Gastrocnemius medialis (tissue), 4 donors: ENCODE results near the gene PXDN. TPM values are rescaled to one million over a fixed set of nuclear protein-coding genes. Genes with fewer than 3 reads are reported as not detected.
"Not testable (repeated sequence)": the region's sequence is repeated elsewhere in the genome, so short reads cannot be mapped to it uniquely, and the experiment has no call there.

Experiments used
- ATAC-seq, 2 donors: fragments of 150-250 bp; one replicate each; pipeline ENCODE4 v1.9.1; 2016
- DNase-seq, 2 donors: peaks; one replicate each; pipeline ENCODE4 v3.0.0-alpha.2; 2019
- H3K27ac ChIP-seq, 4 donors: fragments of 200-600 bp; sonication (generic); 1 replicate in 1 of 4; 2 replicates in 3 of 4; pipeline ENCODE4 v1.5.1; 2016 to 2018; ENCODE audit warnings: mild to moderate bottlenecking in 2 of 4, moderate library complexity in 1 of 4
- H3K27me3 ChIP-seq, 3 donors: fragments of 200-600 bp; sonication (generic) in 2 of 3; 1 replicate in 1 of 3; 2 replicates in 2 of 3; pipeline versions ENCODE4 v1.5.1 to v1.6.0; 2016 to 2019; ENCODE audit warnings: mild to moderate bottlenecking in 1 of 3, moderate library complexity in 1 of 3
- H3K36me3 ChIP-seq, 2 donors: fragments of 200-600 bp; sonication (generic) in 1 of 2; one replicate each; pipeline ENCODE4 v1.5.1; 2017 to 2018
- H3K4me1 ChIP-seq, 2 donors: fragments of 200-600 bp; sonication (generic) in 1 of 2; one replicate each; pipeline ENCODE4 v1.5.1; 2016 to 2017; ENCODE audit warnings: mild to moderate bottlenecking in 2 of 2
- H3K4me3 ChIP-seq, 4 donors: fragments of 200-600 bp; sonication (generic) in 3 of 4; 1 replicate in 1 of 4; 2 replicates in 3 of 4; pipeline ENCODE4 v1.5.1; 2016 to 2019; ENCODE audit warnings: mild to moderate bottlenecking in 2 of 4
- H3K9me3 ChIP-seq, 3 donors: fragments of 200-600 bp; sonication (generic) in 2 of 3; 1 replicate in 1 of 3; 2 replicates in 2 of 3; pipeline ENCODE4 v1.5.1; 2016 to 2019
- POLR2A ChIP-seq, 2 donors: fragments of 450-650 bp; IDR thresholded peaks; one replicate each; pipeline ENCODE4 v1.6.1; 2017; ENCODE audit warnings: antibody characterized with exemption in 2 of 2, mild to moderate bottlenecking in 2 of 2, moderate library complexity in 2 of 2
- in situ Hi-C, 4 donors: fragments of 200-750 bp; cut with MboI; loops; one replicate each; pipeline versions ENCODE4 v1.15.0 to v1.8.0; 2017; ENCODE audit warnings: low sequenced_read_pairs in 4 of 4
- intact Hi-C: fragments of 100-400 bp; cut with DNase I; formaldehyde crosslinking; loops from one replicate; pipeline ENCODE4 v1.15.1; 2023; ENCODE audit warnings: low total_unique reads
- total RNA-seq, 4 donors: library from RNA; depleted of rRNA; stranded (reverse); fragments of >200 nt; gene quantifications; one replicate each; pipeline versions ENCODE4 v1.1.0 to v1.2.3, GENCODE V29; 2016
- TF ChIP-seq, protein P1 (sequence below), 5 experiments: fragments of 450-650 bp in 3 of 5; fragments of 200-600 bp in 2 of 5; sonication (generic) in 2 of 5; IDR thresholded peaks in 4 of 5; conservative IDR thresholded peaks in 1 of 5; 1 replicate in 4 of 5; 2 replicates in 1 of 5; pipeline ENCODE4 v1.5.1; 2016 to 2019; ENCODE audit warnings: antibody characterized with exemption in 5 of 5, mild to moderate bottlenecking in 3 of 5, moderate library complexity in 3 of 5

The PXDN gene
- total RNA-seq, 4 donors from 2014 or later, result 7.8 to 13.4 (median 10.3) TPM

DNA sequence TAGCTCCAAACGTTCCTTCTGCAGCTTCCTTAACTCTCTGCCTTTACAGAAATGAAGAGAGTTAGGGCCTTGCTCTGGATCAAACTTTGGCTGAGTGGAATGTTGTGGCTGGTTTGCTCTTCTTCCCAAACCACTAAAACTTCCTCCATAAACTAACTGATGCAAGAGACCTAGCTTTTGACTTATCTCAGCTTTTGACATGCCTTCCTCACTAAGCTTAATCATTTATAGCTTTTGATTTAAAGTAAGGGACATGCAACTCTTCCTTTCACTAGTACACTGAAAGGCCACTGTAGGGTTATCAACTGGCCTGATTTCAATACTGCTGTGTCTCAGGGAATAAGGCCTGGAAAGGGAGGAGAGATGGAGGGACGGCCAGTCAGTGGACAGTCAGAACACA lies 8.3 kb downstream of the PXDN start:
- Histone ChIP-seq H3K27me3 (peaks cover 0 to 2% (median 0%) of the 10 kb centered on the region in 3 donors), H3K9me3 (no peaks in the 10 kb centered on the region), H3K4me3 (no peak overlapping the region), H3K4me1 (peaks cover 6 to 18% of the 10 kb centered on the region in 2 donors), H3K27ac (no peak overlapping the region), H3K36me3 (no peaks in the 10 kb centered on the region)
- in situ Hi-C loops, result no loop called here
- no peak for DNase-seq
- ATAC-seq, result no peak
- TF ChIP-seq, protein P1, sequence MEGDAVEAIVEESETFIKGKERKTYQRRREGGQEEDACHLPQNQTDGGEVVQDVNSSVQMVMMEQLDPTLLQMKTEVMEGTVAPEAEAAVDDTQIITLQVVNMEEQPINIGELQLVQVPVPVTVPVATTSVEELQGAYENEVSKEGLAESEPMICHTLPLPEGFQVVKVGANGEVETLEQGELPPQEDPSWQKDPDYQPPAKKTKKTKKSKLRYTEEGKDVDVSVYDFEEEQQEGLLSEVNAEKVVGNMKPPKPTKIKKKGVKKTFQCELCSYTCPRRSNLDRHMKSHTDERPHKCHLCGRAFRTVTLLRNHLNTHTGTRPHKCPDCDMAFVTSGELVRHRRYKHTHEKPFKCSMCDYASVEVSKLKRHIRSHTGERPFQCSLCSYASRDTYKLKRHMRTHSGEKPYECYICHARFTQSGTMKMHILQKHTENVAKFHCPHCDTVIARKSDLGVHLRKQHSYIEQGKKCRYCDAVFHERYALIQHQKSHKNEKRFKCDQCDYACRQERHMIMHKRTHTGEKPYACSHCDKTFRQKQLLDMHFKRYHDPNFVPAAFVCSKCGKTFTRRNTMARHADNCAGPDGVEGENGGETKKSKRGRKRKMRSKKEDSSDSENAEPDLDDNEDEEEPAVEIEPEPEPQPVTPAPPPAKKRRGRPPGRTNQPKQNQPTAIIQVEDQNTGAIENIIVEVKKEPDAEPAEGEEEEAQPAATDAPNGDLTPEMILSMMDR (IDR thresholded peaks at IDR 0.05 in 4 of 5, conservative IDR thresholded peaks at IDR 0.05 in 1 of 5), result no peak
- TF ChIP-seq POLR2A (IDR thresholded peaks at IDR 0.05), result no peak
- intact Hi-C loops, result no loop called here

DNA sequence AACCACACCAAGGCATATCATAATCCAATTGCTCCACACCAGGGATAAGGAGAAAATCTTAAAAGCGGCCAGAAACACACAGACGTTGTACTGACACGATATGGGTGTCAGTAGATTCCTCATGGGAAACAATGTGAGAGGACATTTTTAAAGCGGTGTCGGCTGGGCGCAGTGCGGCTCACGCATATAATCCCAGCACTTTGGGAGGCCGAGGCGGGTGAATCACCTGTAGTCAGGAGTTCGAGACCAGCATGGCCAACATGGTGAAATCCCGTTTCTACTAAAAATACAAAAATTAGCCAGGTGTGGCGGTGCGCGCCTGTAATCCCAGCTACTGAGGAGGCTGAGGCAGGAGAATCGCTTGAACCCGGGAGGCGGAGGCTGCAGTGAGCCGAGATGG lies 11.0 kb downstream of the PXDN start:
- in situ Hi-C loops, intact Hi-C loops, H3K4me3 ChIP-seq, H3K9me3 ChIP-seq, H3K36me3 ChIP-seq, ATAC-seq, DNase-seq, H3K27ac ChIP-seq, H3K27me3 ChIP-seq: not testable (repeated sequence)
- H3K4me1 ChIP-seq, result peaks cover 32 to 34% of the 10 kb centered on the region in 2 donors

DNA sequence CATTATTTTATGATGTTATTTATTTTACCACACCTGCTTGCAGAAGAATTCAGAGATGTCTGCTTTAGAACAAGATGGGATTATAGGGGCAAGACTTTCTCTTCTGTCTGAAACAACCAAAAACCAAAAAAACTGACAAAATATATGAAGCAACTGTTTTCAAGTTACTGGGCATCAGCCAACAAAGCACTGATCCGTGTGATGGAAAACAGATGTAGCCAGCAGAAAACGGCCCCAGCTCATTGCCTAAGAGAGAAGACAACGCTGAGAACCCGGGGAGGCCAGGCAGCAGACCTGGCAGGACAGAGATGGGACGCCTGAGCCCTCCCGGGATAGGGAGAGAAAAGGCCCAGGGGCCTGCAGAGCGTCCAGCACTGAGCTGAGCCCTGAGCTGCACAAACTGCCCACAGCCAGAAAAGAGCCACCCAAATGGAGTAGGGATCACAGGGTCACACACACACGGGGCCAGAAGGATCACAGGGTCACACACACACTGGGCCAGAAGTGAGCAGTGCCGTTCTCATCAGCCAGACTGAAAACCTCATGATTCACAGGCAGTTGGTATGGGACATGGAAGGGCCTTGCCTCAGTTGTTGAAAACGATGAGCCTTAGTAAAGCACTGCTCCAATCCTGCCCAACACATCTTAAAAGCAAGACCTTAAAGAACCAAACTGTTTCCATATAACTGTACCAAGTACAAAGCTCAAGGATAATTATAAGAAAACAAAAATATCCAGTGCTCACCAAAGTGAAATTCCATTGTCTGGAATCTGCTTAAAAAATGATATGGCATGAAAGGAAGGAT lies 12.1 kb downstream of the PXDN start:
- peaks cover 32 to 34% of the 10 kb centered on the region in 2 donors for H3K4me1 ChIP-seq
- in situ Hi-C loops (no loop called here), intact Hi-C loops (no loop called here)
- H3K9me3 ChIP-seq, result no peaks in the 10 kb centered on the region
- H3K4me3 ChIP-seq, result no peak overlapping the region
- TF ChIP-seq, protein P1 (IDR thresholded peaks at IDR 0.05 in 4 of 5, conservative IDR thresholded peaks at IDR 0.05 in 1 of 5), result no peak
- no peak for TF ChIP-seq POLR2A (IDR thresholded peaks at IDR 0.05)
- peak overlapping the region; percentile 66 to 78 (median 72) for H3K27ac ChIP-seq
- peak; percentile 39 to 65 for ATAC-seq
- H3K27me3 ChIP-seq, result peaks cover 0 to 14% (median 9%) of the 10 kb centered on the region in 3 donors
- DNase-seq, result peak in 1 of 2 donors; percentile 49
- H3K36me3 ChIP-seq, result no peaks in the 10 kb centered on the region

DNA sequence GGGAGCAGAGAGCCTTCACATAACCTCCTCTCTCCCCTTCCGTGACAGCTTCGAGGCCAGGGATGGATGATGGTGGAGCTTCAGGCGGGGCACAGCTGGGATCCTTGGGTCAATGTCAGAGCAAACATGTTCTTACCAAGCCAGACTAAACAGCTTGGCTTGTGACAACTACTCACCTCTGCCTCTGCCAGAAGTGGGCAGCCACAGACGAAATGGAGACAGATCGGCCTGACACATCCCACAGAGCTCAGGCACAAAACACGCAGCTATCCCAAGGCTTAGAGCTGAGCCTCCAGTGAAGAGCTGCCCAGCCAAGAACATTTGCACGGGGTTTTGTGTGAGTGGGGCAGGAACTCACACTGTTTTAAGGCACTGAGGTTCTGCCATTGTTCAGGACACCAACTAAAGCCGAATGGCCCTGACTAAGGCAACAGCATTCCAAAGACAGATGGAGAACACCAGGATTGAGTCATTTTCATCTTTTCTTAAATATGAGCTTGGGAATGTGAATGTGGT lies 12.8 kb downstream of the PXDN start:
- H3K4me1 ChIP-seq, result peaks cover 32 to 34% of the 10 kb centered on the region in 2 donors
- peaks cover 0 to 17% (median 9%) of the 10 kb centered on the region in 3 donors for H3K27me3 ChIP-seq
- in situ Hi-C loops, result no loop called here
- H3K36me3 ChIP-seq, result no peaks in the 10 kb centered on the region
- ATAC-seq (peak; percentile 25 to 57), DNase-seq (peak in 1 of 2 donors; percentile 34)
- no peak overlapping the region for H3K4me3 ChIP-seq
- intact Hi-C loops, result no loop called here
- H3K9me3 ChIP-seq, result no peaks in the 10 kb centered on the region
- peak overlapping the region; percentile 66 to 78 (median 72) for H3K27ac ChIP-seq
- no peak for TF ChIP-seq POLR2A (IDR thresholded peaks at IDR 0.05)
- TF ChIP-seq, protein P1 (IDR thresholded peaks at IDR 0.05 in 4 of 5, conservative IDR thresholded peaks at IDR 0.05 in 1 of 5), result no peak
